NCI-H2227 treated with DMSO at 0.1 percent for 48 hours (cell line): ENCODE measurements around the gene MSH3.

Source experiments
- DNase-seq: peaks from one replicate; lab custom pipeline; 2025; lab: John Stamatoyannopoulos, UW

MSH3 gene

DNA sequence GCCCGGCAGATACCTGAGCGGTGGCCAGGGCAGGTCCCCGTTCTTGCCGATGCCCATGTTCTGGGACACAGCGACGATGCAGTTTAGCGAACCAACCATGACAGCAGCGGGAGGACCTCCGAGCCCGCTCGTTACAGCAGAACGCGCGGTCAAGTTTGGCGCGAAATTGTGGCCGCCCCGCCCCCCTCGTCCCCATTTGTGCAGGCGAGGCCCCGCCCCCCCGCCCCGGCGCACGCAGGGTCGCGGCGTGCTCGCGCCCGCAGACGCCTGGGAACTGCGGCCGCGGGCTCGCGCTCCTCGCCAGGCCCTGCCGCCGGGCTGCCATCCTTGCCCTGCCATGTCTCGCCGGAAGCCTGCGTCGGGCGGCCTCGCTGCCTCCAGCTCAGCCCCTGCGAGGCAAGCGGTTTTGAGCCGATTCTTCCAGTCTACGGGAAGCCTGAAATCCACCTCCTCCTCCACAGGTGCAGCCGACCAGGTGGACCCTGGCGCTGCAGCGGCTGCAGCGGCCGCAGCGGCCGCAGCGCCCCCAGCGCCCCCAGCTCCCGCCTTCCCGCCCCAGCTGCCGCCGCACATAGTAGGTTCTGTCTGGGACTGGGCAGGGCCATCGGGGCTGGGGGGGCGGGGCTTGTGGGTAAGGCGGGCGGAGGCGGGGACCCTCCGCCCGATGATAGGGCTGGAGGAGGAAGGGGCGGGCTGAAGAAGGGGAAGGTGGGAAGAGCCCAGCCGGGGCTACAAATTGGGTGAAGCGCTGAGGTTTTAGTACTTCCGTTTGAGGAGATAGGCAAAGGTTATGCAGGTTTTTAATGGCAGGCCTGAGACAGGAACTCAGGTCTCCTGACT lies at the start of gene MSH3, which contains the start of gene DHFR:
Gene MSH3 (plus strand): TSS at position 262 of the 840 bp plus-strand sequence. CDS start 76 bp downstream, at position 338.
Gene DHFR (minus strand): TSS at position 593 of the 840 bp plus-strand sequence. CDS start 494 bp downstream, at position 99.
- peak; percentile 77 for DNase-seq

DNA sequence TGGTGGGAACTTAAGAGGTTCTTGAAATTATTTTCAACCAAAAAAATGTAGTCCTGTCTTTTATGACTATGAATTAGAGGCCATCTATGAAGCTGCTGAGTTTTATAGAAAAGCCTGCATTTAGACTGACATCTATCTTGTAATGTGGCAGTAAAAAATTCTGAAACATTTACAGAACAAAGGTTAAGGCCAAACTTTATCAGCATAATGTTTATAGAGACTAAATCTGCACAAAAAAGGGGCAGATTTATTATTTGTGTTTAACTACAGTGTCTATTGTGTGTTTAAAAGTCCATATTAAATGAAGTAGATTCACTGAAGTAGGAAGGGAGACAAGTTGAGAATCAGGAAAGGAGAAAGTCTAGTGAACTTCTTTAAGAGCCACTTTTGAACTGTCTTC lies 47.1 kb upstream of the MSH3 start:
- no peak for DNase-seq

DNA sequence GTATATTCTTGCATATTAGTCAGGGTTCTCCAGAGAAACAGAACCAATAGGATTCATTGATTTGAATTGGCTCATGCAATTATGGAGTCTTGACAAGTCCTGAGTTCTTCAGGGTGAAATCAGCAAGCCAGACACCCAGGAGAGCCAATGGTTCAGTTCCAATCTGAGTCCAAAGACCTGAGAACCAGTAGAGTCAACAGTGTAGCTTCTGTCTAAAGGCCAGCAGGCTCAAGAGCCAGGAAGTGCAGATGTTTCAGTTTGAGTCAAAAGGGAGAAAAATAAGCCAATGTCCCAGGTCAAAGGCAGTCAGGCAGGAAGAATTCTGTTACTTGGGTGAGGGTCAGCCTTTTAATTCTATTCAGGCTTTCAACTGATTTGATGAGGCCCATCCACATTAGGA lies 46.6 kb upstream of the MSH3 start:
- DNase-seq, result no peak

DNA sequence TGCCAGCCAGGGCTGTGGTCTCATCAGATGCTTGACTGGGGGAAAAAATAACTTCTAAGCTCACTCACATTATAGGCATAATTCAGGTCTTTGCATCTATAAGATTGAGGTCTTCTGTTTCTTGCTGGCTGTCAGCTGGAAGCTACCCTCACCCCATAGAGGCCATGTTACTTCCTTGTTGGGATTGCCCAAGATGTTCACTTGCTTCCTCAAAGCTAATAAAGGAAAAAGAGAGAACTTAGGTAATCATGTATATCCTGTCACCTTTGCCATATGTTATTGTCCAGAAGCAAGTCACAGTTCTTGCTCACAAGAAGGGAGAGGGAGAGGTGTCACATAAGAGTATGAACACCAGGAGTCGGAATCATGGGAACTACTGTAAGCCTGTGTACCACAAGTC lies 45.7 kb upstream of the MSH3 start:
- DNase-seq, result no peak

DNA sequence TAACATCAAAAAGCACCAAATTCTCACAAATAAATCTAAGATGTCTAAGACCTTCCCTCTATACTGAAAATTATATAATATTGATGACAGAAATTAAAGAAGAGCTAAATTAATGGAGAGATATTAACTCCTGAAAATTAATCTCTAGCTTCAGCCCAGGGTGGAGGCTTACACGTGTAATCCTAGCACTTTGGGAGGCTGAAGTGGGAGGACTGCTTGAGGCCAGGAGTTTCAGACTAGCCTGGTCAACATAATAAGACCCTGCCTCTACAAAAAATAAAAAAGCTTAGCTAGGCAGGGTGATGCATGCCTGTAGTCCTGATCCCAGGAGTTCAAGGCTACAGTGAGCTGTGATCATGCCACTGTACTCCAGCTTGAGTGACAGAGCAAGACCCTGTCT lies 44.8 kb upstream of the MSH3 start:
- DNase-seq, result no peak

DNA sequence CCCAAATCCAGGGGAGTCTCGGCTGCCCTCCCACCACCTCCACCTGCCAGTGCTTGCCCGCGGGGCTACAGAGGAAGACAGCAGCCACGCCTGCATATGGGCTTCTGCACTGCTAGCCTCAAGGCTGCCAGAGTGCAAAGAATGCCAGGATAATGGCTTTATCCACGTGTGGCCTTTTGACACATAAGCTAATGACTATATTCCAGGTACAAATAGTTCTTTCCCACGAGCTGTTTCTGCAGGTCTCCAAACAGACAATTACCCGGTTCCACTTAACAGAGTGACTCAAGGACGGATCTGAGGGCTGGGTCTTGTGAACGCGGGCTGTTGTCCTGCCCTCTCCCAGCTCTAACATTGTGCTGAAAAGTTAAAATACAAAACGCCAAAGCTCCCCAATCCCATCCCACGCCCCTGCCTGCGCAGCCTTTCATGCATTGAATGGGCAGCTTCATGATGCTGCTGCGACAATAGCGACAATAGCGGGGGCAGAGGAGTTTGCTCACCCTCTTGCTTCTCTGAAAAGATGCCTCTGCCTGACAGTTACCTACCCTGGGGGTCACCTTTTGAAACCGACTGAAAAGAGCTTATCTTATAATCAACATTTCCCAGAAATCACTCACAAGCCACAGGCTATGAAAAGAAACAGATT lies 39.1 kb upstream of the MSH3 start:
- DNase-seq, result no peak

DNA sequence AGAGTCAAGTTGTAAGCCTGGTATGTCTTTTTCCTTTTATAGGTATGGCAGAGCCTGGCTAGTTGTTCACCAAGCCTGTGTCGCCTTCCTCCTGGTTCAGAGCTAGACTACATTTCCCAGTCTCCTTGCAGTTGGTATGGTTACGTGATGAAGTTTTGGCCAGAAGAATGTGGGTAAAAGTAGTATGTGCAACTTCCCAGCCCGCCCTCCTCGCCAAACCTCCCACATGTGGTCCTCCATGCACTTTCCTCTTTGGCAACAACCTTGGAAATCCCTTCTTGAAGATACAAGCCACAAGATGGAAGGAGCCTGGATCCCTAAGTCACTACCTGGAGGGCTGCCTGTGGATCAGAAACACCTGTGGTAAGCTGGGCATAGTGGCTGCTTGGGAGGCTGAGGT lies 36.0 kb upstream of the MSH3 start:
- DNase-seq, result no peak

DNA sequence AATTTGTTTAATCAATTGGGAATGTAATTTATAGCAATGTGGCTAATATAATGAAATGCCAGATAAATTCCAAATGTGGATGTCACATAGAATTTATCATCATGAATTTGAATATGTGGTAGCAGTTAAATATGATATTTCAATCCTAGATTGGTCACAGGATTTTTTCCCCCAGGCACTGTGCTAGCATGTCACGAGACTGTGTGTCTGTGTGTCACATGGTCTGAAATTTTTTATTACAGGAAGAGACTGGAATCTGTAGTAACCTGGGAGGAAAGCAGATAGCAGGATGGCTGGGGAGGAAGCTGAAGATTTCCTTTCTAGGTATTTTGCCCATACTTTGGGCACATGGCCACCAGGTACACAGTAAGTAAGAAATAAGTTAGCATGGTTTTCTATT lies 35.4 kb upstream of the MSH3 start:
- DNase-seq, result no peak

DNA sequence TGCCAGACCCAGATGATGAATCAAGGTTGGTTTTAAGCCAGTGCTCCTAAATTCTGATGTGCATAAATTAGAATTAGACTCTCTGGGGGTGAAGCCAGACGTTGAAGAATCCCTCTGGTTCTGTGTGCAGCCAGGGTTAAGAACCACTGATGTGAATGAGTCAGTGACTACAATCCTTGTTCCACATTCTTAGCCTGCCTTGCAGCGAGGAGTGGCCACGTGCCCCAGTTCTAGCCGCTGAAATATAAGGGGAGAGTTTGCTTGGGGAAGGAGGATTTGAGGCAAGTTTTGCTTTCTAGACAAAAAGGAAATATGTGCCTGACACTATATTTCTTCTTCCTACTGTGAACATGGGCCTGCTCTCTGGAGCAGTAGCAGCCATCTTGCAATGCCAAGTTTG lies 34.2 kb upstream of the MSH3 start:
- DNase-seq, result no peak

DNA sequence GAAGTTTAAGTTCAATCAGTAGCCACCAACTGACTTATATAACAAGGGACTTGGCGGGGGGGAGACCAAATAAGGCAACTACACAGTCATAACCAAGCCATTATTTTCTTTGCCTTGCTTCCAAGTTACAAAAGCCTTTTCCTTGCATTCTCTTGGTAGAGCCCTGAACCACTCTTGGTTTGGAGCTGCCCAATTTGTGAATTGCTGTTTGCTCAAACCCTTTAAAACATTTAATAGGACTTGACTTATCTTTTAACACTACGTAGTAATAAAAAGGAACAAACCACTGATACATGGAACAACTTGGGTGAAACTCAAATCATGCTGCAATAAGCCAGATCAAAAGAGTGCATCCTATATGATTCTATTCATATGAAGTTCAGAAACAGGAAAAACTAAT lies 31.7 kb upstream of the MSH3 start:
- no peak for DNase-seq

DNA sequence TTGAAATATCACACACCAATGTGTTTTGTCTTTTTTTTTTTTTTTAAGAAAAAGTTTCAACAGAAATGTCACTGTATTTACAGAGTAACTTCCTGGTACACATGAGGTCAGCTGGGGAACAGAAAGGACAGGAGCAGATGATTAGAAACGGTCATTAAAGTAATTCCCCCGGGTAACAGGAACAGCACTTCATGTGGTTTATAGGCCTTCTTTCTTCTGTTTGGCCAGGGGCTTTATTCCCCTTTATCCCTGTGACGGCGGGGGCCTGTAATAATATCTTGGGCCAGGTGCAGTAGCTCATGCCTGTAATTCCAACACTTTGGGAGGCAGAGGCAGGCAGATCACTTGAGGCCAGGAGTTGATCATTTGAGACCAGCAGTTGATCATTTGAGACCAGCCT lies 30.5 kb upstream of the MSH3 start:
- DNase-seq, result no peak

DNA sequence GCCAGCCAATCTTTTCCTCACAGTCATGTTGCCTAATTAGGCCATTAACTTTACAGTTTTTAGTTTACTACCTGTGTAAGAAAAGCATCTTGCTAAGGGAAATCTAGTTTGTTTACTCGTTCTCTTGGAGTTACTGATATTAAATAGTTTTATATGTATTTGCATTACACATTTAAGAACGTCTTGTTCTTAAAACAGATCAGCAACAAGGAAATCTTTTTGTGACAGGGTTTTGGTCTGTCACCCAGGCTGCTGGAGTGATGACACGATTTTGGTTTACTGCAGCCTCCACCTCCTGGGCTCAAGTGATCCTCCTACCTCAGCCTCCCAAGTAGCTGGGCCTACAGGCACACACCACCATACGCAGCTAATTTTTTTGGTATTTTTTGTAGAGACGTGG lies 29.2 kb upstream of the MSH3 start:
- no peak for DNase-seq

DNA sequence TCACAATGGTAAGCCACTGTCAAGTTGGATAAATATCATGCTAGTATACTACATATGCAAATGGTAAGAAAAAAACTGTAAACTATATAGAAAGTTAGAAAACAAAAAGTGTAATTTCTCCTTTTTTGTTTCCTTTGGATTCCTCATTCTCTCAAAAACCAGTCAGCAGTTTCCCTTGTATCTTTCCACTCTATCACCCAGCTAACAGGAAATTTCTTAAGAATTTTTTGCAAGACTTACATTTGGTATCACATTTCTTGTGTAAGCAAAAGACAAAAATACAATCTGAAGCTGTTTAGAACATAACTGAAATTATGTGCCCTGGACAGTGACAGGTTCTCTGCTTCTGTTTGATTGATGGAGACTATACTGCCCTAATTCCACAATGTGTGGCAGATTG lies 25.2 kb upstream of the MSH3 start:
- DNase-seq, result no peak

DNA sequence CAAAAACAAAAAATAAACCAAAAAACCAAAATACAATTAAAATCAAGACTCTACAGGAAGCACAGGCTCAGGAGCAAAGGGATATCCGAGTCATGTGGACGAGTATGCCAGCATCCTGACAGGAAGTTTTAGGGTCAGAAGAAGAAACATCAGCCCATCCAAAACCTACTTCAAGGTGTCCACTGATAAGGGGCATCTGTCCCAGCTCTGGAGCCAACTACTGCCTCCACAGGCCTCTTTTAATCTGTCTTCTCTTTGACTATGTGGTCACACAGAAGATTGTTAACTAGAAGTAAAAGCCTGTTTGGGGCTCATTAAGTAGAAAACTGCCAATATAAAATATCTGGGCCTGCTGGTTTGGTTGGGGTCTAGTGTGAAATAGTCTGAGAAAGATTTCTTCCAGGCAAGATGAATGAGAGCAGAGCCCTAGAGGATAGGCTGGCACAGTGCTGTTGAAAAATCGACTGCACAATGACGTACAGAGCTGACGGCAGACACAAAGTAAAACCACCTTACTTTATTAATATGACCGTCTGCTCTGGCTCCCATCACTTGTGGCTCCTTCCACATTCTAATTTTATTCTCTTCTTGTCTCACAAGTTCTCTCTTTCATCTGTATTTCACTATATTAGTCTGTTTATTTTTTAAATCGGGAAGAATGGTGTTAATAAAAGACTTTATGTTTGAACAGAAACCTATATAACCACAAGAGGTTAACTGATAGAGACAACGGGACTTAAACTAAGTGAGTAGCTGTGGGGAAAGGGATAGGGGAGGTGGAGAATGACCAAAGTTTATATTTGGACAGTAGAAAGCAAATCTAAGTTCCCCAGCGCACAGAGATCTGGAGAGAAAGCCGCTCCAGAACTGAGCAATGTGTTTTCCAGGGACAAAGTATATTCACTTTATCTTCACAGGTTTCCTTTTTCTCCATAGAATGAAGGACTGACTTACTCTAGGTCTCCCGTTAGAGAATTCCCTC lies 22.9 kb upstream of the MSH3 start:
- DNase-seq, result no peak

DNA sequence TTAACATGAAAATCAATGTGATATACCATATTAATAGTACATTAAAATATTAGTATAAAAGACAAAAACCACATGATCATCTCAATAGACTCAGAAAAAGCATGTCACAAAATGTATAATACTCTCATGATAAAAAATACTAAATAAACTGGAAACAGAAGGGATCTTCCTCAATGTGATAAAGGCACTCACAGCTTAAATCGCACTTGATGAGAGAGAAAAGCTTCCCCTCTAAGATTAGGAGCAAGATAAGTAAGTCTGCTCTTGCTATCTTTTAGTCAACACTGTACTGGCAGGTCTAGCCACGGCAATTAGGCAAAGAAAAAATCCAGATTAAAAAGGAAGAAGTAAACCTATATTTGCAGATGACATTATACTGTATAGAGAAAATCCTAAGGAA lies 21.8 kb upstream of the MSH3 start:
- no peak for DNase-seq

DNA sequence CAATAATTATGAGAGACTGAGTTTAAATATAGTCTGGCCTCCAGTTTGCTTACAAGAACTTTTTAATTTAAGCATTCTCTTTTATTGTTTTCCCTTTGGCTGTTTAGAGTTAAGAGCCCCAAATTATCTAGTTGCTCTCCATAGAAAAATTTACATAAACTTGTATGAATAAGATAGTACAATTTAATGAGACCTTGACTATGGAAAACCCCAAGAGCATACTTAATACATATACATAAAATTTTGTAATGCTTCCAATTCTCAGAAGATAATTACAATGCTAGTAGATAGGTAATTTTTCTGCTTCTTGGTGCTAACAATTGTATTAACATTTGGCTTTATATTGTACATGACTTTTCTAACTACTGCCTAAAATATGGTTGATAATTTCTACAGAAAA lies 20.3 kb upstream of the MSH3 start:
- DNase-seq, result no peak

DNA sequence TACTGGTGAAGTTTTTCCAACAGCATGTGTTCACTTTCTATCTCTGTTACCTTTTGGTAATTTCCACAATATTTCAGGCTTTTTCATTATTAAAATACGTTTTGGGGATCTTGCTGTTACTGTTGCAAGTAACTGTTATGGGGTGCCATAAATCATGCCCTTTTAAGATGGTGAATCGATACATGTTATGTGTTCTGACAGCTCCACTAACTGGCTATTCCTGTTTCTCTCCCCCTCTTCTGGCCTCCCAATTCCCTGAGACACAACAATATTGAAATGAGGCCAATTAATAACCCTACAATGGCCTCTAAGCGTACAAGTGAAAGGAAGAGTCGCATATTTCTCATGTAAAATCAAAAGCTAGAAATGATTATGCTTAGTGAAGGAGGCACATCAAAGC lies 13.1 kb upstream of the MSH3 start:
- DNase-seq, result no peak

DNA sequence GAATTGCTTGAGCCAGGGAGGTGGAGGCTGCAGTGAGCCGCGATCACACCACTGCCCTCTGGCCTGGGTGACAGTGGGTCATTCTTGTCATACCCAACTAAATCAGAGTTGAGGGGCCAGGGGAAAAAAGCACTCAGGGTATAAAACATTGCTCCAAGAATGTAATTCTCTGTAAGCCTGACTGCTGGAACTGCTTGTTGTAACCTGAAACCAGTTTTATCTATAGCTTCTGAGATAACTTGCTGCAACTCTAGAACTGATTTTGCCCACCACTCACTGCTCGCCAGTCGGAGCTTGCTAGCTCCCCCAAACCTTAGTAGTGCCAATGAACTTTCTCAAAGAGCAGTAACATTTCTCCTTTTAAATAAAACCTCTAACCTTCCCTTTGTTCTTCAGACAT lies 9.6 kb upstream of the MSH3 start:
- no peak for DNase-seq

DNA sequence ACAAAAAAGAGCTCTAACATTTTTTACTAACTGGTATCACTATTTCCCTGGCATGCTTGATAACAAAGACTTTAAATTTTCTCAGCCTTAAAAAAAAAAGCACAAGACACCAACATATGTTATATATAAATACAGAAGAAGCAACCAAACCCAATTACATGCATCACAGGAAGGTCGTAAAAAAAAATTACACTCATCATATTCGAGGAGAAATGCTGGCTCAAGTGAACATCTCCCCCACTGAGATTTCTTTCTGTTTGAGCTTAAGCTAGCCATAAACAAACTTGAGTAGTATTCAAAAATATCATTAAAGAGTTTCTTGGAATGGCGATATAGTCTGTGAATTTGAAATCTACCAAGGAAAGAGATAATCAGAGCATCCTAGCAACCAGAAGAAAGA lies 7.5 kb upstream of the MSH3 start:
- peak; percentile 2 for DNase-seq

DNA sequence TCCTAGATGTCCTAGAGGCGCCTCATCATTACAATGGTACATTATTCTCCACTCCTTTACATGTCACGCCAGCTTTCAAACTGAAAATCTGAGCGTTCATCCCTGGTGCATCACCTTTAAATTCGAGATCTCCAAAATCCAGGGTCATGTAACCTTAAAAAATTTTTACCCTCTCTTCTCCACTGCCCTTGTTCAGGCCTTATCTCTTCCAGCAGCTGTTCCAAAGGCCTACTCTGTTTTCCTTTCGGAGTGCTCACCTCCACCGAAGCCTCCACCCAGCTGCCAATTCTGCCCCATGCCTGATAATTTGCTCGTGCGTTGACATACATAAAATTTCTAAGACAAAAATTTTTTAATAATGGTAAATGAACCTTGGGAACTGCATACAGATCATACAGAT lies 950 bp upstream of the MSH3 start:
- DNase-seq, result no peak

DNA sequence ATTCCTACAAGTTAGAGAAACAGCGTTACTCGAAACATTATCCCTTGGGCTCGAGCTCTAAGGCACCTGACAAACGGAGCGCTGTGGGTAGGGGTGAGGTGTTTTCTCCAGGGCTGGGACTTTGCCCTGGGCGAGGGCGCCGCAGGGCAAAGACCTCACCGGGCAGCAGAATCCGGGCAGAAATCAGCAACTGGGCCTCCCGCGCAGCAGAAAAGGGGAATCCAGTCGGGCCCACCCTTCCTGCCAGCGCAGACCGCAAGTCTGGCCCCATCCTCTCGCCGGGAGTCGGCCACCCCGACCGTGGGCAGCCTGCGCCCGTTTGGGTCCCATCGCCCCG lies 430 bp upstream of the MSH3 start:
- no peak for DNase-seq

DNA sequence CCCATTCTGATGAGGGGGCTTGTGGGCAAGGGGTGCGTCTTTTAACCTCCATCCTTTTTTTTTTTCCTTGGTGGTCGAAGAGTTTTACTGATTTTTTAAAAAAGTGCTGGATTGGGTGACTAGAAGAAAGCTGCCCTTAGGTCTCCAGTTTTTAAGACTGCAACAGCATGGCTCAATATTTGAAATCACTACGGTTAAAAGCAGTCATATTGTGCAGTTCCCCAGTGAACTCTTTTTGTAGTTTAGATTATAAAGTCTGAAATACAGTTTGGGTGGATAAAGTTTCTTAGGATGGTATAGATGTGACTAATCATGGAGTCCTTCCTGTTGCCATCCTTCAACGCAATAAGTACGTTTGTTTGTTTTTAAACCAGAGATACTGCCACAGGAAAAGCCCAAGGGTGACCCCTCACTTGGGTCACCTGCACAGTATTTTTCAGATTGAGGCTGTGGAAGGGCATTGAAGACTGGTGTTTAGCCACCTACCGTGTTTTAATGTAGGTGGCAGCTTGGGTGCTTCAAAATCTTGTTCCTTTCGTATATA lies 851 bp downstream of the MSH3 start:
- no peak for DNase-seq
